Peyer's patch (tissue), 4 donors: ENCODE results near the gene BBS9.

Experiments
- POLR2A ChIP-seq, 2 donors: fragments of 450-650 bp; IDR thresholded peaks; one replicate each; pipeline ENCODE4 v1.5.1; 2017; ENCODE audit warnings: antibody characterized with exemption in 2 of 2, mild to moderate bottlenecking in 2 of 2, moderate library complexity in 2 of 2
- TF ChIP-seq, protein P1 (sequence below), 6 experiments: fragments of 450-650 bp in 4 of 6; fragments of 200-600 bp in 2 of 6; sonication (generic) in 1 of 6; IDR thresholded peaks; one replicate each; pipeline ENCODE4 v1.5.1; 2017 to 2019; ENCODE audit warnings: antibody characterized with exemption in 6 of 6, mild to moderate bottlenecking in 3 of 6, moderate library complexity in 1 of 6

GRCh38 chr7:33596686-33597085, 467.3 kb downstream of the BBS9 start:
- TF ChIP-seq, protein P1, sequence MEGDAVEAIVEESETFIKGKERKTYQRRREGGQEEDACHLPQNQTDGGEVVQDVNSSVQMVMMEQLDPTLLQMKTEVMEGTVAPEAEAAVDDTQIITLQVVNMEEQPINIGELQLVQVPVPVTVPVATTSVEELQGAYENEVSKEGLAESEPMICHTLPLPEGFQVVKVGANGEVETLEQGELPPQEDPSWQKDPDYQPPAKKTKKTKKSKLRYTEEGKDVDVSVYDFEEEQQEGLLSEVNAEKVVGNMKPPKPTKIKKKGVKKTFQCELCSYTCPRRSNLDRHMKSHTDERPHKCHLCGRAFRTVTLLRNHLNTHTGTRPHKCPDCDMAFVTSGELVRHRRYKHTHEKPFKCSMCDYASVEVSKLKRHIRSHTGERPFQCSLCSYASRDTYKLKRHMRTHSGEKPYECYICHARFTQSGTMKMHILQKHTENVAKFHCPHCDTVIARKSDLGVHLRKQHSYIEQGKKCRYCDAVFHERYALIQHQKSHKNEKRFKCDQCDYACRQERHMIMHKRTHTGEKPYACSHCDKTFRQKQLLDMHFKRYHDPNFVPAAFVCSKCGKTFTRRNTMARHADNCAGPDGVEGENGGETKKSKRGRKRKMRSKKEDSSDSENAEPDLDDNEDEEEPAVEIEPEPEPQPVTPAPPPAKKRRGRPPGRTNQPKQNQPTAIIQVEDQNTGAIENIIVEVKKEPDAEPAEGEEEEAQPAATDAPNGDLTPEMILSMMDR (IDR thresholded peaks at IDR 0.05), result no peak
- no peak for TF ChIP-seq POLR2A (IDR thresholded peaks at IDR 0.05)
